ENCODE measurements around the gene MAPKAPK3. TPM values are rescaled to one million over a fixed set of nuclear protein-coding genes. Genes with fewer than 3 reads are reported as not detected.

MAPKAPK3 gene
- total RNA-seq (ENCODE audit: low replicate concordance), result 40.3 and 47.0 TPM in 2 replicates
- long read RNA-seq, partial matches to known transcripts, result 10 of 20 reads
- long read RNA-seq, other reads (novel, unspliced or antisense), result 7 of 20 reads

GRCh38 chr3:50617096-50617791 lies at the start of gene MAPKAPK3:
Gene MAPKAPK3, plus strand, starts transcription at chr3:50617151. Its CDS starts 415 bp downstream, at chr3:50617566.
- H3K27me3 Mint-ChIP-seq, result peaks cover 11% of the 10 kb centered on the region
- peaks cover 32% of the 10 kb centered on the region for H3K4me1 Mint-ChIP-seq (ENCODE audit: unreplicated experiment)
- H3K4me3 Mint-ChIP-seq, result peak within 1 kb of the TSS; percentile 87
- DNase-seq (ENCODE audit: extremely low spot score, unreplicated experiment), result no peak
- peak within 1 kb of the TSS; percentile 92 for H3K27ac Mint-ChIP-seq
- peaks cover 6% of the 10 kb centered on the region for H3K36me3 Mint-ChIP-seq
- peak; percentile 9 for TF ChIP-seq CTCF (conservative IDR thresholded peaks at IDR 0.05)
- H3K9me3 Mint-ChIP-seq, result no peaks in the 10 kb centered on the region

- DNase-seq (ENCODE audit: extremely low spot score, unreplicated experiment), result peak; percentile 85
- TF ChIP-seq CTCF (conservative IDR thresholded peaks at IDR 0.05), result no peak
- H3K4me1 Mint-ChIP-seq (ENCODE audit: unreplicated experiment), result peaks cover 14% of the 10 kb centered on the region
- peak within 1 kb of the TSS; percentile 91 for H3K27ac Mint-ChIP-seq
- H3K36me3 Mint-ChIP-seq, result no peaks in the 10 kb centered on the region
- H3K27me3 Mint-ChIP-seq, result peaks cover 21% of the 10 kb centered on the region
- no peaks in the 10 kb centered on the region for H3K9me3 Mint-ChIP-seq
- H3K4me3 Mint-ChIP-seq, result peak within 1 kb of the TSS; percentile 98
These were observed 49.4 kb upstream of the MAPKAPK3 start, which contains the start of gene C3orf18 for GRCh38 chr3:50567386-50568167. Gene C3orf18, minus strand, starts transcription at chr3:50567747. Its CDS starts 2,048 bp downstream, at chr3:50565699.

- H3K4me3 Mint-ChIP-seq, result peak within 1 kb of the TSS; percentile 98
- DNase-seq (ENCODE audit: extremely low spot score, unreplicated experiment), result peak; percentile 94
- H3K36me3 Mint-ChIP-seq, result no peaks in the 10 kb centered on the region
- TF ChIP-seq CTCF (conservative IDR thresholded peaks at IDR 0.05), result no peak
- H3K27me3 Mint-ChIP-seq, result peaks cover 21% of the 10 kb centered on the region
- peaks cover 14% of the 10 kb centered on the region for H3K4me1 Mint-ChIP-seq (ENCODE audit: unreplicated experiment)
- H3K27ac Mint-ChIP-seq, result peak within 1 kb of the TSS; percentile 91
- H3K9me3 Mint-ChIP-seq, result no peaks in the 10 kb centered on the region
These were observed 47.8 kb upstream of the MAPKAPK3 start, which contains the start of gene HEMK1 for GRCh38 chr3:50568947-50569749. Gene HEMK1, plus strand, starts transcription at chr3:50569522. Its CDS starts 1,583 bp downstream, at chr3:50571105.

GRCh38 chr3:50570508-50571279 lies 46.3 kb upstream of the MAPKAPK3 start:
- Mint-ChIP-seq H3K9me3 (no peaks in the 10 kb centered on the region), H3K27me3 (peaks cover 18% of the 10 kb centered on the region), H3K4me1 (ENCODE audit: unreplicated experiment) (peaks cover 14% of the 10 kb centered on the region), H3K36me3 (no peaks in the 10 kb centered on the region), H3K27ac (peak overlapping the region; percentile 9), H3K4me3 (peak overlapping the region; percentile 98)
- no peak for DNase-seq (ENCODE audit: extremely low spot score, unreplicated experiment)
- no peak for TF ChIP-seq CTCF (conservative IDR thresholded peaks at IDR 0.05)

All from type B pancreatic cell (in vitro differentiated cells).